ENCODE results near the gene DNASE2. TPM values are rescaled to one million over a fixed set of nuclear protein-coding genes. Genes with fewer than 3 reads are reported as not detected.
A peak's percentile ranks its signal among the peaks of the same experiment; 100 is the strongest.
"Not testable (repeated sequence)": the region's sequence is repeated elsewhere in the genome, so short reads cannot be mapped to it uniquely, and the experiment has no call there.

Gene DNASE2, protein sequence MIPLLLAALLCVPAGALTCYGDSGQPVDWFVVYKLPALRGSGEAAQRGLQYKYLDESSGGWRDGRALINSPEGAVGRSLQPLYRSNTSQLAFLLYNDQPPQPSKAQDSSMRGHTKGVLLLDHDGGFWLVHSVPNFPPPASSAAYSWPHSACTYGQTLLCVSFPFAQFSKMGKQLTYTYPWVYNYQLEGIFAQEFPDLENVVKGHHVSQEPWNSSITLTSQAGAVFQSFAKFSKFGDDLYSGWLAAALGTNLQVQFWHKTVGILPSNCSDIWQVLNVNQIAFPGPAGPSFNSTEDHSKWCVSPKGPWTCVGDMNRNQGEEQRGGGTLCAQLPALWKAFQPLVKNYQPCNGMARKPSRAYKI
- total RNA-seq, result 10 to 100 TPM; 22.5 to 24.3 TPM

DNA sequence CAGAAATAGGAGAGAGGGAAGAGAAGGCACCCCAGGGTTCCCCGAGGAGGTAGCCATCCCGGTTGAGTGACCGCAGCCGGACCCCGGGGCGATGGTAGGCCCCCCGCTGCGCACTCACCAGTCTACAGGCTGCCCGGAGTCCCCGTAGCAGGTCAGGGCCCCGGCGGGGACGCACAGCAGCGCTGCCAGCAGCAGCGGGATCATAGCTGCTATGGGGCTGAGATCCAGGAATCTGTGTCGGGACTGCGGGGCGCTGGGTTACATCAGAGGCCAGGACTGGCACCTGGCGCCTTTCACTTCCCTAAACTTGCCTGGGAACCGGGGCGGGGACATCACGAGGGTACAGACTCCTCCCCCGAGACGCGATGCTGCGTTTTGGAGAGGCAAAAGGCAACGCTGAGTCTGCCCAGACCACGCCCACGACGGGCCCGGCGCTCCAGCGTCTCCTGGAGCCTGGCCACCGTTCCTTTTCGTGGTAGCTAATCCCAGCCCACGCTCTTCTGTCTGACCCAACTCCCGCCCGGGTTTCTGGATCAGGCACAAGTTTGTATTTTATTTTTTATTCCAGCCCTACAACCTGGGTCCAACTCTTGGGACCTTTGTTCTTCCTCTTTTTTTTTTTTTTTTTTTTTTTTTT lies at the start of gene DNASE2:
TSS of gene DNASE2 (minus strand) at position 278 of the 637 bp plus-strand sequence. CDS start at position 204, 74 bp downstream.
- DNase-seq, result peak; percentile 96
- peak; percentile 75 for ATAC-seq
- intact Hi-C loops (cut with DNase I, micrococcal nuclease), result loop anchor here in 1 of 2 experiments (1.0 kb wide), 1 partner anchor 10 kb away; the partner anchor contains the start of gene GCDH
- Mint-ChIP-seq H3K4me1 (peaks cover 24% of the 10 kb centered on the region), H3K27ac (peak within 1 kb of the TSS; percentile 82), H3K9me3 (ENCODE audit: low read depth) (peaks cover 4% of the 10 kb centered on the region), H3K27me3 (no peaks in the 10 kb centered on the region), H3K36me3 (ENCODE audit: low read depth) (peaks cover 12% of the 10 kb centered on the region), H3K4me3 (peak within 1 kb of the TSS; percentile 88)
- POLR2A ChIA-PET, result interaction anchor here (0.7 kb wide), 1 partner anchor 9 kb away, joined by 4 read pairs; the partner anchor contains the start of gene GCDH
- CTCF ChIA-PET, result interaction anchor here (1.3 to 2.6 kb wide), 3 partner anchors 10 to 84 kb away, joined by 4 to 10 read pairs (median 5); partner anchors contain the start of gene GCDH

DNA sequence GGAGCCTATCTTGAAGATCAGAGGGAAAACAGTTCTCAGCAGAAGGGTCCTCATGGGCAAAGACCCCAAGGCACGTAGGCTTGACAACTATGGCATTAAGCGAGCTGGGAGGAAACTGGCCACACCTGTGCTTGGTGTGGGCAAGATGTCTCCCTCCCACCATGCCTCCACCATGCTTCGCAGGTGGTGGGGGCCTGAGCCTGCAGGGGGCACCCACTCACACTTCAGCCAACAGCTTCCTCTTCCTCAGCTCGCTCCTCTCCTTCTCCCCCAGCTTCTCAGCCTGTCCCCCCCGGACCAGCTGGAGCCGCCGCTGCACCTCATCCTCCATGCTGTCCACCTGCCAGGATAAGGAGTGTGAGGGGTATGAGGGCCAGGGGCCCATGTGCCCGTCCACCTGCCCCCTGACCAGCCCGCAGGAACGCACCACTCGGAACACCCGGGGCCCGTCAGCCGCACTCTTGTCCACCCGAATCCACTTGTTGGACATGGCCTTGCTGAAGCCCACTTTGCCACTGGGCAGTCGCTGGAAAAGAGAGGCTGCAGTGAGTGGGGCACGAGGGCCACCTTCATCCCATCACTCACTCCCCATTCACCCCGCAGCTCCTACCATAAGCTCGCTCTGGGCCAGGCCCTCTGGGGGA lies 48.9 kb upstream of the DNASE2 start:
- Mint-ChIP-seq H3K27ac (no peak overlapping the region), H3K4me1 (peaks cover 22% of the 10 kb centered on the region), H3K36me3 (ENCODE audit: low read depth) (peaks cover 54% of the 10 kb centered on the region), H3K4me3 (no peak overlapping the region), H3K27me3 (no peaks in the 10 kb centered on the region), H3K9me3 (ENCODE audit: low read depth) (no peaks in the 10 kb centered on the region)
- intact Hi-C loops (cut with DNase I, micrococcal nuclease), result loop anchor here in 1 of 2 experiments (10.0 kb wide), 1 partner anchor 1075 kb away; the partner anchor contains the start of gene RFX1
- CTCF ChIA-PET, result interaction anchor here (0.6 to 0.9 kb wide), 3 partner anchors 17 to 39 kb away, joined by 3 to 5 read pairs (median 4); partner anchors contain the start of gene GCDH
- POLR2A ChIA-PET, result no interaction called here
- ATAC-seq (no peak), DNase-seq (no peak)

DNA sequence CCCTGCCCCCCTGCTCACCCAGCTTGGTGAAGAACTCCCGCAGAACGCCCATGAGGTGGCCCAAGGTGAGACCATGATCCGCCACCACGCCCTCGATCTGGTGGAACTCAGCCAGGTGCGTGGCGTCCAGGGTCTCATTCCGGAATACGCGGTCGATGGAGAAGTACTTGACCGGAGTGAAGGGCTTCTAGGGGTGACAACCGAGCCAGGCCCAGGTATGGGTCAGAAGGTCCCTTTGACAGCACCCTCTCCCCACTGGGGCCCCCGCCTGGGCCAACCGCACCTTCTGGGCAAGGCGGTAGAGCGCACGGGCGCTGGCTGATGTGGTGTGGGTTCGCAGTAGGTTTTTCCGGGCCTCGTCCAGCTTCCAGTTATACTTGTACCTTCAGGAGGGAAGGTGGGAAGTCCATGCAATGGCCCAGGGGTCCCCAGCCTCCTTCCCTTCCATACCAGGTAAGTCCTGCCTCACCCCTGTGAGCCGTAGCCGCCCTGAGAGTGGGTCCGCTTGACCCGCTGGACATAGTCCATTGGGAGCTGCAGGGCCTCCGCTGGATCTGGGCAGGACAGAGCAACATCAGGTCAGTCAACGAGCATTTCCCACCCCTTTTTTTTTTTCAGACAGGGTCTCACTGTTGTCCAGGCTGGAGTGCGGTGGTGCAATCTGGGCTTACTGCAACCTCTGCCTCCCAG lies 43.5 kb upstream of the DNASE2 start:
- Mint-ChIP-seq H3K27me3 (no peaks in the 10 kb centered on the region), H3K4me3 (no peak overlapping the region), H3K27ac (no peak overlapping the region), H3K9me3 (ENCODE audit: low read depth) (no peaks in the 10 kb centered on the region), H3K36me3 (ENCODE audit: low read depth) (peaks cover 57% of the 10 kb centered on the region), H3K4me1 (peaks cover 2% of the 10 kb centered on the region)
- no peak for ATAC-seq
- no peak for DNase-seq
- ChIA-PET POLR2A (no interaction called here), CTCF (no interaction called here)
- intact Hi-C loops (cut with DNase I, micrococcal nuclease), result no loop called here

DNA sequence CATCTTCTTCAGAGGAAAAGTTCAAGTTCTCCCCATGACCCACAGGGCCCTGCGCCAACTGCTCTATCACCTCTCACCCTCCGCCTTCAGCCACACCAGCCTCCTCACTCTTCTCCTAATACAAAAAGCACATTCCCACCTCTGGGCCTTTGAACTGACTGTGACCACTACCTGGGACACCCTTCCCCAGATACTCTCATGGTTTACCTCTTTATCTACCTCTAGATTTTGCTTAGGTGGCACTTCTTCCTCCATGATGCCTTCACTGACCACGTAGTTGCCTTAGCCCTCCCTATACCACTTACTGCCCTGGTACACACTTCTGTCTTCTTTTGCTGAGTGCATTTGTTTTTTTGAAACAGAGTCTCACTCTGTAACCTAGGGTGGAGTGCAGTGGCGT lies 41.7 kb upstream of the DNASE2 start:
- Mint-ChIP-seq H3K27me3 (no peaks in the 10 kb centered on the region), H3K9me3 (ENCODE audit: low read depth) (no peaks in the 10 kb centered on the region), H3K4me3 (no peak overlapping the region), H3K27ac (no peak overlapping the region), H3K36me3 (ENCODE audit: low read depth) (peaks cover 49% of the 10 kb centered on the region), H3K4me1 (peaks cover 13% of the 10 kb centered on the region)
- ATAC-seq, result no peak
- POLR2A ChIA-PET, result no interaction called here
- intact Hi-C loops (cut with DNase I, micrococcal nuclease), result no loop called here
- CTCF ChIA-PET, result no interaction called here
- DNase-seq, result no peak

DNA sequence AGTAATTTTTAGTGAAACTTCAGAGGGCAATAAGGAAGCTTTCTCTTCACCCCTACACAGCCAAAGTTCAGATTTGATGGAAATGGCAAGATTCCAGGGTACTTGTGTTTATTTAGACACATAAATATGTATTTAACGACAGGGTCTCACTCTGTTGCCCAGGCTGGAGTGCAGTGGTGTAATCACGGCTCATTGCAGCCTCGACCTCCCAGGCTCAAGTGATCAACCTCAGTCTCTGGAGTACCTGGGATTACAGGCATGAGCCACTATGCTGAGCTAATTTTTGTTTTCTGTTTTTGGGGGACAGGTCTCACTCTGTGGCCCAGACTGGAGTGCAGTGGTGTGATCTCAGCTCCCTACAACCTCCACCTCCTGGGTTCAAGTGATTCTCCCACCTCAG lies 39.8 kb upstream of the DNASE2 start:
- CTCF ChIA-PET, result interaction anchor here (0.6 to 1.4 kb wide), 5 partner anchors 11 to 56 kb away, joined by 3 to 4 read pairs (median 3); no protein-coding TSS in a partner anchor
- Mint-ChIP-seq H3K4me3 (no peak overlapping the region), H3K4me1 (peaks cover 13% of the 10 kb centered on the region), H3K27ac (peak overlapping the region; percentile 17), H3K9me3 (ENCODE audit: low read depth) (no peaks in the 10 kb centered on the region), H3K27me3 (no peaks in the 10 kb centered on the region), H3K36me3 (ENCODE audit: low read depth) (peaks cover 38% of the 10 kb centered on the region)
- intact Hi-C loops (cut with DNase I, micrococcal nuclease), result no loop called here
- ATAC-seq (no peak), DNase-seq (no peak)
- POLR2A ChIA-PET, result interaction anchor here (0.6 to 0.9 kb wide), 2 partner anchors 75 to 198 kb away, joined by 4 to 5 read pairs; no protein-coding TSS in a partner anchor

DNA sequence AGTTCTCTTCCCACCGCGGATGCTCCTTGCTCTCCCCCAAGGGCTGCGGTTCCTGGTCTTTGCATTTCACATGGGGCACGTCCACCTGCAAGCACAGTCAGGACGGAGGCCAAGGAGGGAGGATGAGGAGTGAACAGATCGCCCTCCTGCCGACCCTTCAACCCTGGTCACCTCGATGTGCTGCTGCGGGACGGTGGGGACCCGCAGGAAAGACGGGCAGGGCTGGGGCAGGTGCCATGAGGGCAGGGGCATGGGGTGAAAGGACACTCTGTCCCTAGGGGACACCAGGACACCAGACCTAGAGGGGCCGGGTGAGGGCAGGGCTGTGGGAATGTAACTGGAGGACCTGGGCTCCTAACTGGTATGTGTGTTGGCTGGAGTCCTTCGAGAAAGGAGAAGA lies 37.0 kb upstream of the DNASE2 start:
- ChIA-PET POLR2A (no interaction called here), CTCF (interaction anchor here (0.7 to 1.5 kb wide), 2 partner anchors 84 to 150 kb away, joined by 3 to 4 read pairs; partner anchors contain the start of gene RTBDN)
- ATAC-seq, result no peak
- intact Hi-C loops (cut with DNase I, micrococcal nuclease), result loop anchor here in 1 of 2 experiments (2.0 kb wide), 1 partner anchor 39 kb away; the partner anchor contains the start of gene GADD45GIP1
- Mint-ChIP-seq H3K4me1 (peaks cover 31% of the 10 kb centered on the region), H3K27me3 (no peaks in the 10 kb centered on the region), H3K27ac (peak overlapping the region; percentile 82), H3K36me3 (ENCODE audit: low read depth) (peaks cover 20% of the 10 kb centered on the region), H3K4me3 (peak overlapping the region; percentile 64), H3K9me3 (ENCODE audit: low read depth) (no peaks in the 10 kb centered on the region)
- no peak for DNase-seq

DNA sequence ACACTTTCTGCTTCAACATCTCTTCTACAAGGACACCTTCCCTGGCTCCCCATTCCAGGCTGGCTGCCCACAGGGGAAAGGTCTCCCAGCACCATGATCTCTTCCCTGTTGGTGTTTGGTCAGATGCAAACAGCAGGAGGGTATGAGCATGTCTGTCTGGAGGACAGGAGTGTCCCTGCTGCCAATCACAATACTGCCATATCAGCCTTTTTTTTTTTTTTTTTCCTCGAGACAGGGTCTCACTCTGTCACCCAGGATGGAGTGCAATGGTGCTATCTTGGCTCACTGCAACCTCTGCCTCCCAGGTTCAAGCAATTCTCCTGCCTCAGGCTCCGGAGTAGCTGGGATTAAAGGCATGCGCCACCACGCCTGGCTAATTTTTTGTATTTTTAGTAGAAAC lies 34.6 kb upstream of the DNASE2 start:
- CTCF ChIA-PET, result interaction anchor here (0.6 kb wide), 1 partner anchor 439 kb away, joined by 3 read pairs; no protein-coding TSS in a partner anchor
- H3K27ac Mint-ChIP-seq; intact Hi-C loops (cut with DNase I, micrococcal nuclease); H3K36me3 Mint-ChIP-seq (ENCODE audit: low read depth); DNase-seq; H3K4me3 Mint-ChIP-seq; ATAC-seq; H3K27me3 Mint-ChIP-seq; H3K9me3 Mint-ChIP-seq (ENCODE audit: low read depth): not testable (repeated sequence)
- H3K4me1 Mint-ChIP-seq, result peaks cover 33% of the 10 kb centered on the region
- POLR2A ChIA-PET, result interaction anchor here (0.6 kb wide), 1 partner anchor 362 kb away, joined by 3 read pairs; no protein-coding TSS in a partner anchor

DNA sequence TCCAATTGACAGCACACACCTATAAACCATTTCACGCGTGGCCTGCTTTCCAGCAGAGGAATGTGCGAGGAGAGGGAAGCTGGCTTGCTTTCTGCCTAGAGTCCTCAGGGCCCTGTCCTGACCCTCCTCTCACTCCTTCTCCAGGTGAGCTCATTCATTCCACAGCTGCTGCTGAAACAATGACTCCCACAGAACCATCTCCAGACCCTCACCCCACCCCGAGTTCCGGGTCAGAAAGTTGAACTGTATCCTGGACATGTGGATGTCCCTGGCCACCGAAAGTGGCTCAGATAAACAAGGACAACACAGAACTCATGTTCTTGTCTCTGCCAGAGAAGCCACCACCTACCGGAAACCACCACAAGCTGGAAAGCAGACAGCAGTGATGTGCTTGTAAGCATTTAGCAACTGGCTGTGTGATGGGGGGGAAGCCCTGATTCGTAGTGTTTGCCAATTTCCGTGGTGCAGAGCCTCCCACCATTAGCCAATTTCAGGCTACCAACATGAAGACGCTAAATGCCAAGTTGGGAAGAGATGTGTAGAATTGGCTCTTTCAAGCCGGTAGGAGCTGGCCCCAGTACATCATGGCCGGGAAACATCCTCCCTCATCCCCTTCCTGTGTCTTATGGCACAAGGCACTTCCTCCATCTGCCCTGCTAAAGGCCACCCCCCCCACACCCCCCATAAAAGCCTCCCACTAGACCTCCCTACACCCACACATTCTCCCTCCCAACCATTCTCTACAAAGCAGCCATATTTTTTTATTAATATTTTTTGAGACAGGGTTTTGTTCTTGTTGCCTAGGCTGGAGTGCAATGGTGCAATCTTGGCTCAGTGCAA lies 32.8 kb upstream of the DNASE2 start:
- Mint-ChIP-seq H3K9me3 (ENCODE audit: low read depth) (no peaks in the 10 kb centered on the region), H3K27me3 (no peaks in the 10 kb centered on the region), H3K27ac (peak overlapping the region; percentile 94), H3K4me3 (peak overlapping the region; percentile 36), H3K36me3 (ENCODE audit: low read depth) (peaks cover 3% of the 10 kb centered on the region), H3K4me1 (peaks cover 26% of the 10 kb centered on the region)
- intact Hi-C loops (cut with DNase I, micrococcal nuclease), result no loop called here
- ChIA-PET POLR2A (interaction anchor here (1.6 kb wide), 1 partner anchor 23 kb away, joined by 7 read pairs; the partner anchor contains the start of gene GCDH), CTCF (interaction anchor here (0.6 to 1.7 kb wide), 6 partner anchors 19 to 148 kb away, joined by 3 to 8 read pairs (median 4); partner anchors contain the start of gene FARSA)
- DNase-seq (peak; percentile 70), ATAC-seq (peak; percentile 81)

DNA sequence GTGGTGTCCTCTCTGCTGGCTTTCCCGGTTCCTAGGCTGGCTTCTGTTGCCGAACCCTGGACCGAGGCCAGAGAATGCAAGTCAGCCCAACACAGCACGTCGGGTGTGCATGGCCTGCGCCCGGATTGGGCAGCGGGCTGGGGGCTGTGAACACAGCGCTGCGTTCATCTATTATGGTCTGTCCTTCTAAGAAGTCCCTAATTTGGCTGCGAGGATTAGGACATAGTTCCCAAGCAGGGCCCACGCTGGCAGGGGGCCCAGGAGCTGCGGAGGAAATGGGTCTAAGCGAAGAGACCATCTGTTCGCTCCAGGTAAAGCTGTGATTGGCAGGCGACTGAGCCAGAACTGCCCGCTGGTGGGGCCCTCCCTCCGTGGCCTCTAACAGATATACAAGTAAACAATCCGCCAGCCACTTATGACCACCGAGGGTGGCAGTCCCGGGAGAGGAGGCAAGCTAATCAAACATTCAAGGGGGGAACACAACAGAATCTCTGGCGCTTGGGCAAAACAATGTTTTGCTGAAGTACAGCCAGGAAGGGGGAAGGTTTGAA lies 31.8 kb upstream of the DNASE2 start:
- POLR2A ChIA-PET, result interaction anchor here (0.7 to 1.6 kb wide), 2 partner anchors 22 to 163 kb away, joined by 6 to 7 read pairs; partner anchors contain the start of gene GCDH

More for the DNA sequence above, 31.8 kb upstream of the DNASE2 start:
- intact Hi-C loops (cut with DNase I, micrococcal nuclease), result no loop called here
- H3K36me3 Mint-ChIP-seq (ENCODE audit: low read depth), result no peaks in the 10 kb centered on the region
- no peak for ATAC-seq
- H3K27ac Mint-ChIP-seq, result no peak overlapping the region
- CTCF ChIA-PET, result interaction anchor here (0.7 to 1.7 kb wide), 8 partner anchors 17 to 64 kb away, joined by 3 to 8 read pairs (median 4); partner anchors contain the start of gene FARSA
- no peak overlapping the region for H3K4me3 Mint-ChIP-seq
- no peaks in the 10 kb centered on the region for H3K9me3 Mint-ChIP-seq (ENCODE audit: low read depth)
- H3K27me3 Mint-ChIP-seq, result no peaks in the 10 kb centered on the region
- DNase-seq, result no peak
- peaks cover 20% of the 10 kb centered on the region for H3K4me1 Mint-ChIP-seq
